NB4 (cell line): Measurements from ENCODE around the gene UBN2.
"Not testable (repeated sequence)": the region's sequence is repeated elsewhere in the genome, so short reads cannot be mapped to it uniquely, and the experiment has no call there.

Source experiments
- DNase-seq: peaks from one replicate; pipeline ENCODE4 v3.0.0; 2010; ENCODE audit warnings: low read depth
- H3K4me3 ChIP-seq: one replicate; pipeline ENCODE4 v1.5.1; 2011; ENCODE audit warnings: mild to moderate bottlenecking, low read depth, low read length, moderate library complexity
- MYC ChIP-seq: IDR thresholded peaks from 2 replicates; pipeline ENCODE4 v1.6.1; 2011; ENCODE audit warnings: low read depth, low read length
- POLR2A ChIP-seq: IDR thresholded peaks from 2 replicates; pipeline ENCODE4 v1.6.1; 2011; ENCODE audit warnings: mild to moderate bottlenecking; ENCODE audit not compliant: insufficient read length; ENCODE audit errors: extremely low read depth
- TF ChIP-seq, protein P1 (sequence below): IDR thresholded peaks from one replicate; pipeline ENCODE4 v1.5.1; 2012; ENCODE audit warnings: low read depth, low read length
- TF ChIP-seq, protein P2 (sequence below): IDR thresholded peaks from 2 replicates; pipeline ENCODE4 v1.6.1; 2011; ENCODE audit warnings: low read depth, low read length

Gene UBN2

DNA sequence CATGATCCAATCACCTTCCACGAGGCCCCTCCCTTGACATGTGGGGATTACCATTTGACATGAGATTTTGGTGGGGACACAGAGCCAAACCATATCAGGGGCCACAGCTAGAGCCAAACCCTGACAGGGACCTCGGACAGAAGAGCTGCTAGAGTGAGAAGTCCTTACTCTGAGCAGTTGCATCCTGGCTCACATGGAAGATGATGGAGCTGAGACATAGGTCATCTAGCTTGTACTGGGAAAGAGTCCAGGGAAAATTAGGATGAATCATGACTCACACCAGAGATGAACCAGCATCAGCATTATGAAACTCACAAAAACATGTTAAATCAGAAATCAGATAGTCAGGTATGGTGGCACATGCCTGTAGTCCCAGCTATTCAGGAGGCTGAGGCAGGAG lies 97.3 kb downstream of the UBN2 start:
- TF ChIP-seq, protein P1, sequence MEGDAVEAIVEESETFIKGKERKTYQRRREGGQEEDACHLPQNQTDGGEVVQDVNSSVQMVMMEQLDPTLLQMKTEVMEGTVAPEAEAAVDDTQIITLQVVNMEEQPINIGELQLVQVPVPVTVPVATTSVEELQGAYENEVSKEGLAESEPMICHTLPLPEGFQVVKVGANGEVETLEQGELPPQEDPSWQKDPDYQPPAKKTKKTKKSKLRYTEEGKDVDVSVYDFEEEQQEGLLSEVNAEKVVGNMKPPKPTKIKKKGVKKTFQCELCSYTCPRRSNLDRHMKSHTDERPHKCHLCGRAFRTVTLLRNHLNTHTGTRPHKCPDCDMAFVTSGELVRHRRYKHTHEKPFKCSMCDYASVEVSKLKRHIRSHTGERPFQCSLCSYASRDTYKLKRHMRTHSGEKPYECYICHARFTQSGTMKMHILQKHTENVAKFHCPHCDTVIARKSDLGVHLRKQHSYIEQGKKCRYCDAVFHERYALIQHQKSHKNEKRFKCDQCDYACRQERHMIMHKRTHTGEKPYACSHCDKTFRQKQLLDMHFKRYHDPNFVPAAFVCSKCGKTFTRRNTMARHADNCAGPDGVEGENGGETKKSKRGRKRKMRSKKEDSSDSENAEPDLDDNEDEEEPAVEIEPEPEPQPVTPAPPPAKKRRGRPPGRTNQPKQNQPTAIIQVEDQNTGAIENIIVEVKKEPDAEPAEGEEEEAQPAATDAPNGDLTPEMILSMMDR: no peak
- TF ChIP-seq MYC: no peak
- no peak for TF ChIP-seq POLR2A
- TF ChIP-seq, protein P2, sequence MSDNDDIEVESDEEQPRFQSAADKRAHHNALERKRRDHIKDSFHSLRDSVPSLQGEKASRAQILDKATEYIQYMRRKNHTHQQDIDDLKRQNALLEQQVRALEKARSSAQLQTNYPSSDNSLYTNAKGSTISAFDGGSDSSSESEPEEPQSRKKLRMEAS: no peak
- H3K4me3 ChIP-seq: no peak overlapping the region
- DNase-seq: no peak

GRCh38 chr7:139329119-139329518 lies 98.1 kb downstream of the UBN2 start:
- TF ChIP-seq, protein P2: no peak
- no peak for TF ChIP-seq MYC
- TF ChIP-seq POLR2A: no peak
- TF ChIP-seq, protein P1: no peak
- DNase-seq: no peak
- no peak overlapping the region for H3K4me3 ChIP-seq

GRCh38 chr7:139330333-139331030 lies 99.4 kb downstream of the UBN2 start:
- no peak overlapping the region for H3K4me3 ChIP-seq
- no peak for DNase-seq
- TF ChIP-seq, protein P2: no peak
- TF ChIP-seq, protein P1: no peak
- TF ChIP-seq POLR2A (no peak), MYC (no peak)

DNA sequence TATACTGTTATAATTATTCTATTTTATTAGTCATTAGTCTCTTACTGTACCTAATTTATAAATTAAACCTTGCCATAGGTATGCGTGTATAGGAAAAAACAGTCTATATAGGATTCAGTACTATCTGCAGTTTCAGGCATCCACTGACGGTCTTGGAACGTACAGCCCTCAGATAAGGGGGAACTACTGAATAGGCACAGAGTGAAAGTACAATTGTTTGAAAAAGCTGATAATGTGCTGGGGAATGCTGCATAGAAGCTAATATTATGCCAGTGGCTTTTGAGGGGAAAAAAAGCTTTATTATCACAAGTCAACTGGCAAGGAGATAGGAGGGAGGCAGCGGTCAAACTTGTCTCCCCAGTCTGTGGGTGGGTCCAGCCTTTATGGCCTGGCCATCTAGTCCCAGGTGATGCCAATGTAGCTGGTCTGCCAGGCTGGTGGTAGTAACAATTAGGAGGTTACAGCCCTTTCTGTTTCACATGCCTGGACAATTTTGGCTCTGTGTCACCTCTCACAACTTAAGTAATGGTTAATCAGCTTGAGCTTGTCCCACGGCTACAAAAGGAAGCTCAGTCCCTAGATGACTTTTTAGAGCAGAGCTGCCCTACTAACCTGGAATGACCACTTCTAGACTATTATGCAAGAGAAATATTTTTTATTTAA lies 101.8 kb downstream of the UBN2 start:
- DNase-seq: no peak
- no peak overlapping the region for H3K4me3 ChIP-seq
- TF ChIP-seq, protein P1: no peak
- TF ChIP-seq, protein P2: no peak
- no peak for TF ChIP-seq MYC
- no peak for TF ChIP-seq POLR2A

DNA sequence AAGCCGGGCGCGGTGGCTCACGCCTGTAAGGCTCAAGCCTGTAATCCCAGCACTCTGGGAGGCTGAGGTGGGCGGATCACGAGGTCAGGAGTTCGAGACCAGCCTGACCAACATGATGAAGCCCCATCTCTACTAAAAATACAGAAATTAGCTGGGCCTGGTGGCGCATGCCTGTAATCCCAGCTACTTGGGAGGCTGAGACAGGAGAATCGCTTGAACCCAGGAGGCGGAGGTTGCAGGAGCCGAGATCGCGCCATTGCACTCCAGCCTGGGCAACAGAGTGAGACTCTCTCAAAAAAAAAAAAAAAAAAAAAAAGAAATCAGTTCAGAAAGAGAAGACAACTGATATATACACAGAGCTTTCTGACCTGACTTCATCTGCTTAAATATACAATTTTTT lies 102.4 kb downstream of the UBN2 start:
- H3K4me3 ChIP-seq, DNase-seq: not testable (repeated sequence)

DNA sequence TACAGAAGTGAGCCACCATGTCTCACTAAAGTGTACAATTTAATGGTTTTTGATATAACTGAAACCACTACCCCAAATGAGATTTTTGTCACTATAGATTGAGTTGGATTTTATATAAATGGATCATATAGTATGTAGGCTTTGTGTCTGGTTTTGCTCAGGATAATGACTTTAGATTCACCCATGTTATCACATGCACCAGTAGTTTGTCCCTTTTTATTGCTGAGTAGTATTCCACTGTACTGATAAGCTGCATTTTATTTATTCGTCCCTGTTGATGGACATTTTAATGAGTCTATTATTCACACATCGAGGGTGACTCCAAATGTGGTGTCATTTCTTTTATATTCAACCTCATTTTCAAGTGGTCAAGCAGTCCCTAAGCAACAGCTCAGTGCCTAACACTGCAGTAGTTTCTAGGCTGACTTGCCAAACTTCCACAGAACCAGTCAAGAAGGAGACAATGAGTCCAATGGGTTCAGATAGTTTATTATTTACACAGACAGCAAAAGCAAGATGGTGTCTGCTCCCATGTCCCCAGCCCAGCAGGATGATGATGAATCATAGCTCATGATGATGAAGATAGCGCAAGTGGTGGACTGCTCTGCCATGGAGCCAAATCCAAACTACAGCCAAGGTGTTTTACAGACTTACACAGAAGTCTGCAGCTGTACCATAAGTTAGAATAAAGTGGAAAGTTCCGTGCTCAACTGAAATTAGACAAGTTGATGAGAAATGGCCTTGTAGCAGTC lies 103.5 kb downstream of the UBN2 start:
- no peak for DNase-seq
- no peak overlapping the region for H3K4me3 ChIP-seq
- TF ChIP-seq POLR2A (no peak), MYC (no peak)
- TF ChIP-seq, protein P2: no peak
- TF ChIP-seq, protein P1: no peak
